HepG2 (cell line): ENCODE results near the gene TSC22D1. TPM values are rescaled to one million over a fixed set of nuclear protein-coding genes. Genes with fewer than 3 reads are reported as not detected.
A peak's percentile ranks its signal among the peaks of the same experiment; 100 is the strongest.

Source experiments
- ATAC-seq: fragments of 200-7000 bp; cut with Tn5 transposase; 3 replicates; pipeline ENCODE4 v1.9.1; 2020; ENCODE audit warnings: mild to moderate bottlenecking, moderate library complexity
- BruUV-seq: library from RNA; stranded (reverse); fragments of 400-500 nt; replicated peaks from 2 replicates; lab custom pipeline; 2021; lab: Mats Ljungman, UMichigan
- CTCF ChIA-PET: fragments of 300-600 bp; formaldehyde crosslinking; extraction: SDS; loops from one replicate; lab custom pipeline; 2021; ENCODE audit warnings: low total read pairs, inconsistent platforms, low intra/inter-chr PET ratio; lab: Yijun Ruan, JAX
- POLR2A ChIA-PET: fragments of 350-600 bp; sonication (Branson Sonifier 250); formaldehyde crosslinking; loops from one replicate; lab custom pipeline; 2020; ENCODE audit warnings: antibody characterized with exemption, inconsistent platforms; lab: Yijun Ruan, JAX
- DNase-seq: peaks from one replicate; pipeline ENCODE4 v3.0.0-alpha.2; 2015; ENCODE audit warnings: low spot score
- FAIRE-seq: peaks from 3 replicates; lab custom pipeline; 2011; peaks lifted over from hg19 to GRCh38; lab: Jason Lieb, UNC
- H2AFZ ChIP-seq: one replicate; pipeline ENCODE4 v1.6.1; 2011; ENCODE audit warnings: low read length, inconsistent platforms
- H3K27ac ChIP-seq: fragments of 300-600 bp; 3 replicates; pipeline ENCODE4 v1.8.0; 2011; ENCODE audit warnings: mixed run types, mild to moderate bottlenecking, mixed read lengths, low read length, inconsistent platforms; ENCODE audit not compliant: insufficient read depth; ENCODE audit errors: extremely low read length
- H3K27me3 ChIP-seq, 2 experiments: fragments of 200-600 bp in 1 of 2; 2 replicates in 1 of 2; 3 replicates in 1 of 2; pipeline versions ENCODE4 v1.6.0 to v1.8.0; 2011; ENCODE audit warnings: low read length in 2 of 2, mild to moderate bottlenecking in 2 of 2, moderate library complexity in 2 of 2, inconsistent platforms in 1 of 2; ENCODE audit not compliant: insufficient read depth in 2 of 2, control insufficient read depth in 1 of 2
- H3K36me3 ChIP-seq, 2 experiments: fragments of 200-600 bp in 1 of 2; replicated peaks in 1 of 2; 2 replicates in 1 of 2; 3 replicates in 1 of 2; pipeline versions ENCODE4 v1.5.1 to v1.8.0; 2011; ENCODE audit warnings: low read length in 2 of 2, inconsistent platforms in 1 of 2; ENCODE audit not compliant: insufficient read depth in 2 of 2, control insufficient read depth in 1 of 2
- H3K4me1 ChIP-seq: 2 replicates; pipeline ENCODE4 v1.5.1; 2012; ENCODE audit warnings: low read length, inconsistent platforms; ENCODE audit not compliant: insufficient read depth
- H3K4me2 ChIP-seq: 2 replicates; pipeline ENCODE4 v1.6.0; 2011; ENCODE audit warnings: low read depth, low read length, inconsistent platforms
- H3K4me3 ChIP-seq, 3 experiments: fragments of 200-600 bp in 1 of 3; sonication (generic), shearing (Covaris generic) in 1 of 3; replicated peaks in 1 of 3; 2 replicates each; pipeline ENCODE4 v1.5.1; 2011 to 2016; ENCODE audit warnings: low read length in 3 of 3, inconsistent platforms in 2 of 3, low read depth in 2 of 3, mild to moderate bottlenecking in 2 of 3, control low read depth in 1 of 3, mixed read lengths in 1 of 3; ENCODE audit not compliant: insufficient read depth in 1 of 3
- H3K79me2 ChIP-seq: one replicate; pipeline ENCODE4 v1.6.1; 2011; ENCODE audit warnings: low read length, inconsistent platforms; ENCODE audit not compliant: insufficient read depth
- H3K9ac ChIP-seq: 2 replicates; pipeline ENCODE4 v1.6.0; 2011; ENCODE audit warnings: mild to moderate bottlenecking, low read depth, low read length, inconsistent platforms; ENCODE audit not compliant: insufficient read depth
- H3K9me3 ChIP-seq: 2 replicates; pipeline ENCODE4 v1.5.1; 2012; ENCODE audit warnings: mild to moderate bottlenecking, low read length
- H4K20me1 ChIP-seq: 2 replicates; pipeline ENCODE4 v1.6.0; 2011; ENCODE audit warnings: inconsistent platforms, mild to moderate bottlenecking, low read length, moderate library complexity; ENCODE audit not compliant: insufficient read depth
- AGO2 ChIP-seq: fragments of 200-400 bp; formaldehyde crosslinking; optimal IDR thresholded peaks from 2 replicates; pipeline ENCODE3; 2017; ENCODE audit warnings: mild to moderate bottlenecking, low read depth, low read length, moderate library complexity
- ASH2L ChIP-seq: fragments of 300-600, 200-600 bp; sonication (generic); IDR thresholded peaks from 2 replicates; pipeline ENCODE4 v1.7.0; 2017; ENCODE audit warnings: low read depth, mild to moderate bottlenecking, moderate library complexity, mixed read lengths, low read length; ENCODE audit not compliant: insufficient read length
- CHD2 ChIP-seq: IDR thresholded peaks from 2 replicates; pipeline ENCODE4 v1.6.1; 2011; ENCODE audit warnings: low read depth, low read length, improper control_type of control experiment
- FOXJ3 ChIP-seq: sonication (generic); formaldehyde crosslinking; IDR thresholded peaks from 2 replicates; pipeline ENCODE4 v1.4.0; 2020; ENCODE audit warnings: missing genetic modification reagents, mild to moderate bottlenecking, borderline replicate concordance
- IRF2 ChIP-seq: IDR thresholded peaks from 2 replicates; pipeline ENCODE4 v1.6.1; 2018; ENCODE audit warnings: missing genetic modification reagents, missing compliant biosample characterization
- KAT2B ChIP-seq: fragments of 150-350 bp; IDR thresholded peaks from 2 replicates; pipeline ENCODE4 v1.6.1; 2014; ENCODE audit warnings: low read depth, low read length, borderline replicate concordance
- RAD51 ChIP-seq: fragments of 450-650 bp; IDR thresholded peaks from 2 replicates; pipeline ENCODE4 v1.6.1; 2016; ENCODE audit warnings: borderline replicate concordance
- RXRA ChIP-seq: sonication (generic); formaldehyde crosslinking; IDR thresholded peaks from 2 replicates; pipeline ENCODE4 v1.5.1; 2020; ENCODE audit warnings: missing genetic modification reagents
- ZNF224 ChIP-seq: sonication (generic); formaldehyde crosslinking; IDR thresholded peaks from 2 replicates; pipeline ENCODE4 v1.5.0; 2020; ENCODE audit warnings: mild to moderate bottlenecking, missing genetic modification reagents
- ZNF253 ChIP-seq: sonication (generic); formaldehyde crosslinking; IDR thresholded peaks from 2 replicates; pipeline ENCODE4 v1.8.0; 2022; ENCODE audit warnings: mild to moderate bottlenecking, missing genetic modification reagents, borderline replicate concordance
- ZNF329 ChIP-seq: sonication (generic); formaldehyde crosslinking; IDR thresholded peaks from 2 replicates; pipeline ENCODE4 v1.9.0; 2021; ENCODE audit warnings: low read depth, mild to moderate bottlenecking, missing genetic modification reagents
- ZNF577 ChIP-seq: sonication (generic); formaldehyde crosslinking; IDR thresholded peaks from 2 replicates; pipeline ENCODE4 v1.4.0; 2020; ENCODE audit warnings: mild to moderate bottlenecking, low read depth, missing genetic modification reagents, borderline replicate concordance
- ZNF7 ChIP-seq: IDR thresholded peaks from 2 replicates; pipeline ENCODE4 v1.6.1; 2016; ENCODE audit warnings: missing biosample characterization, missing genetic modification reagents
- WGBS: methylation state at CpG from one replicate; pipeline ENCODE4 v1.1.6; 2017; ENCODE audit warnings: low lambda C conversion rate; 5-methylcytosine and 5-hydroxymethylcytosine counted together
- in situ Hi-C: cut with HindIII; loops from 2 replicates; pipeline ENCODE4 v1.10.0; 2017; ENCODE audit warnings: low pct_unique_long_range_greater_than_20kb; ENCODE audit not compliant: extremely low pct_ligation_motif_present
- intact Hi-C: fragments of 100-400 bp; cut with micrococcal nuclease; formaldehyde crosslinking; loops from one replicate; pipeline ENCODE4 v1.10.0; 2022; ENCODE audit not compliant: unreplicated experiment
- polyA plus RNA-seq, 8 experiments: library from polyadenylated mRNA; depleted of rRNA in 3 of 8; stranded (reverse) in 7 of 8; unstranded in 1 of 8; fragments of >200 nt; fragmentation: Illumina TruSeq in 4 of 8; extraction: Trizol in 4 of 8; gene quantifications; 2 replicates each; pipeline versions ENCODE4 v1.2.1 to v1.2.3, GENCODE V29; 2011 to 2016; ENCODE audit warnings: low read depth in 4 of 8, missing spikeins in 1 of 8, mixed read lengths in 1 of 8; ENCODE audit not compliant: insufficient read depth in 1 of 8
- total RNA-seq, 5 experiments: library from RNA; depleted of rRNA; stranded (reverse); fragments of >200 nt; fragmentation: Illumina TruSeq; extraction: Trizol; gene quantifications; 2 replicates each; pipeline ENCODE4 v1.2.3, GENCODE V29; 2016; ENCODE audit warnings: low read depth in 1 of 5
- TF ChIP-seq, protein P1 (sequence below): sonication (generic); formaldehyde crosslinking; IDR thresholded peaks from 2 replicates; pipeline ENCODE4 v1.5.0; 2020; ENCODE audit warnings: missing genetic modification reagents, mild to moderate bottlenecking, borderline replicate concordance
- TF ChIP-seq, protein P2 (sequence below): sonication (generic); formaldehyde crosslinking; IDR thresholded peaks from 2 replicates; pipeline ENCODE4 v1.4.0; 2020; ENCODE audit warnings: missing genetic modification reagents, mild to moderate bottlenecking, borderline replicate concordance
- TF ChIP-seq, protein P3 (sequence below): sonication (generic); formaldehyde crosslinking; IDR thresholded peaks from 2 replicates; pipeline ENCODE4 v1.8.0; 2022; ENCODE audit warnings: missing genetic modification reagents, mild to moderate bottlenecking, borderline replicate concordance

Gene TSC22D1
- total and polyA plus RNA-seq, 2 of the 13 experiments (the other 11 are each of a cell fraction or from before 2014, with no cell fraction given) = 18.4 to 35.7 TPM

DNA sequence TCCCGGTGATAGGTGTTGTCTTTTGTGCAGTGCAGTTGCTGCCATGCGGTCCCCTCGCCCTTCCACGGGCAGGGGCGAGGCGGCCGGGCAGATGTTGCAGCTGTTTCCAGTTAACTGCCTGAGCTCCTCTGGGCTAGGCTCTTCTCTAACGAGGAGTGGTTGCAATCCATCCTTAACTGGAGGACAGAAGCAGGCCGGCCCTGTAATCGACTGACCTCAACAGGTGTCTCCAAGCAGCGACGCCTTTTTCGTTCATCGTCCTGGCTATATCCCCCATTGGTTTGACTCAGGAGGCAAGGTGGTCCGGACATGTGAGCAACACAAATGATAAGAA lies 1.9 kb upstream of the TSC22D1 start (continued):
- TF ChIP-seq ZNF7 (CRISPR knock-in tag) (peak; percentile 32; the same call in 1 of the 2 replicates), AGO2 (peak; percentile 4), ZNF253 (CRISPR knock-in tag) (peak; percentile 80; the same call in 1 of the 2 replicates)
- TF ChIP-seq, protein P1, sequence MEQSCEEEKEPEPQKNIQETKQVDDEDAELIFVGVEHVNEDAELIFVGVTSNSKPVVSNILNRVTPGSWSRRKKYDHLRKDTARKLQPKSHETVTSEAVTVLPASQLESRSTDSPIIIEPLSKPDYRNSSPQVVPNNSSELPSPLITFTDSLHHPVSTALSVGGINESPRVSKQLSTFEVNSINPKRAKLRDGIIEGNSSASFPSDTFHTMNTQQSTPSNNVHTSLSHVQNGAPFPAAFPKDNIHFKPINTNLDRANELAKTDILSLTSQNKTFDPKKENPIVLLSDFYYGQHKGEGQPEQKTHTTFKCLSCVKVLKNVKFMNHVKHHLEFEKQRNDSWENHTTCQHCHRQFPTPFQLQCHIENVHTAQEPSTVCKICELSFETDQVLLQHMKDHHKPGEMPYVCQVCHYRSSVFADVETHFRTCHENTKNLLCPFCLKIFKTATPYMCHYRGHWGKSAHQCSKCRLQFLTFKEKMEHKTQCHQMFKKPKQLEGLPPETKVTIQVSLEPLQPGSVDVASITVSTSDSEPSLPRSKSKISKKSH = peak; percentile 34; the same call in 1 of the 2 replicates

DNA sequence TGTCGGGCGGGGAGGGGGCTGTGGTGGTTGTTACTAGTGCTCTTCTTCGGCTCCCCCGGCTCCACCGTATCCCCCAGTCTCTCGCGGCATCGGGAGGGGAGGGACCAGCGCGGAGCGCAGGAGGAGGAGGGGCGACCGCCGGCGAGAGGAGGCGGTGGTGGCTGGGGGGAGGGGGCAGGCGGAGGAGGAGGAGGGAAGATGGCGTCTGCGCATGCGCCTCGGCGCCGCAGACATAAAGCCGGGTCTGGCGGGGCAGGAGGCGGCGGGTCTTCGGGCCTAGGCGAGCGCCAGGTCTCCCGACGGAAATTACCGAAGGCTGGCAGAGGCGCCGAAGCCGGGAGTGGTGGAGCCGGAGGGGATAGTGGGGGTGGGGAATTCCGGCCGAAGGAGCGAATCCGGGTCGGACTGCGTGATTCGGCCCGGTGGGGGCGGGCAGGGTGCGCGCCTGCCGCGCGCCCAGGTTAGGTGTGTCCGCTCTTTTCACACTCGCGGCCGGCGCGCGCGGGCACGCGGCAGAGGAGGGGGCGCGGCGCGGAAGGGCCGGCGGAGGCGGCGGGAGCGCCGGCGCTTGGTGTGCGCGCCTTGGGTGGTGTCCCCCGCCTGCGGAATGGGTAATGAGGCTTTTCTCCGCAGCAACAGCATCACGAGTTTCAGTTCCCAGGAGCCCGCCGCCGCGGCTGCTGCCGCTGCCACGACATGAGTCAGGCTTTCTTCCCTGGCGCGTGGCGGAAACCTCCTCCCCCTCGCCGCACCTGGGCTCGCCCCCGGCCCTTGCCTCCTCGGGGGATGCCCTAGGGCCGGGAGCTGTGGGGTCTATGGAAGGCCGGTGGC lies 1.3 kb upstream of the TSC22D1 start:
- intact Hi-C loops (loop anchor here (1.0 kb wide), 1 partner anchor 94 kb away; no protein-coding TSS in a partner anchor), in situ Hi-C loops (no loop called here)
- FAIRE-seq = no peak
- peak overlapping the region; percentile 34 for H2AFZ ChIP-seq
- POLR2A ChIA-PET = interaction anchor here (0.7 kb wide), 1 partner anchor 22 kb away, joined by 3 read pairs; no protein-coding TSS in a partner anchor
- H3K9ac ChIP-seq = peak overlapping the region; percentile 87
- DNase-seq = peak; percentile 87
- H3K79me2 ChIP-seq = no peaks in the 10 kb centered on the region
- peak overlapping the region; percentile 88 for H3K27ac ChIP-seq
- H4K20me1 ChIP-seq = no peaks in the 10 kb centered on the region
- no peaks in the 10 kb centered on the region; a peak in 1 of 5 replicates for H3K27me3 ChIP-seq
- 0% methylated on average over 7 of the region's 94 CpGs for WGBS
- H3K4me2 ChIP-seq = peak overlapping the region; percentile 94
- CTCF ChIA-PET = no interaction called here
- peak overlapping the region; percentile 90 to 94 (median 91) for H3K4me3 ChIP-seq
- no TSS peak for BruUV-seq
- no peaks in the 10 kb centered on the region for H3K36me3 ChIP-seq
- peaks cover 39% of the 10 kb centered on the region for H3K4me1 ChIP-seq
- peak; percentile 82 for ATAC-seq
- no peaks in the 10 kb centered on the region for H3K9me3 ChIP-seq
- TF ChIP-seq CHD2 = peak; percentile 82
- no peak for TF ChIP-seq FOXJ3 (CRISPR knock-in tag)
- TF ChIP-seq, protein P2, sequence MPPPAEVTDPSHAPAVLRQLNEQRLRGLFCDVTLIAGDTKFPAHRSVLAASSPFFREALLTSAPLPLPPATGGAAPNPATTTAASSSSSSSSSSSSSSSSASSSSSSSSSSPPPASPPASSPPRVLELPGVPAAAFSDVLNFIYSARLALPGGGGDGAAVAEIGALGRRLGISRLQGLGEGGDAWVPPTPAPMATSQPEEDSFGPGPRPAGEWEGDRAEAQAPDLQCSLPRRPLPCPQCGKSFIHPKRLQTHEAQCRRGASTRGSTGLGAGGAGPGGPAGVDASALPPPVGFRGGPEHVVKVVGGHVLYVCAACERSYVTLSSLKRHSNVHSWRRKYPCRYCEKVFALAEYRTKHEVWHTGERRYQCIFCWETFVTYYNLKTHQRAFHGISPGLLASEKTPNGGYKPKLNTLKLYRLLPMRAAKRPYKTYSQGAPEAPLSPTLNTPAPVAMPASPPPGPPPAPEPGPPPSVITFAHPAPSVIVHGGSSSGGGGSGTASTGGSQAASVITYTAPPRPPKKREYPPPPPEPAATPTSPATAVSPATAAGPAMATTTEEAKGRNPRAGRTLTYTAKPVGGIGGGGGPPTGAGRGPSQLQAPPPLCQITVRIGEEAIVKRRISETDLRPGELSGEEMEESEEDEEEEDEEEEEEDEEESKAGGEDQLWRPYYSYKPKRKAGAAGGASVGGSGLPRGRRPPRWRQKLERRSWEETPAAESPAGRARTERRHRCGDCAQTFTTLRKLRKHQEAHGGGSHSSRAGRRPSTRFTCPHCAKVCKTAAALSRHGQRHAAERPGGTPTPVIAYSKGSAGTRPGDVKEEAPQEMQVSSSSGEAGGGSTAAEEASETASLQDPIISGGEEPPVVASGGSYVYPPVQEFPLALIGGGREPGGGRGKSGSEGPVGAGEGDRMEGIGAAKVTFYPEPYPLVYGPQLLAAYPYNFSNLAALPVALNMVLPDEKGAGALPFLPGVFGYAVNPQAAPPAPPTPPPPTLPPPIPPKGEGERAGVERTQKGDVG (CRISPR knock-in tag) = no peak
- 0 out of 2 replicates have a peak, but pooled peaks have one; percentile 72 for TF ChIP-seq ZNF224
- TF ChIP-seq ZNF329 = no peak
- TF ChIP-seq ASH2L = peak; percentile 77
- TF ChIP-seq KAT2B = no peak
- no peak; the same call in 1 of the 2 replicates for TF ChIP-seq RXRA (CRISPR knock-in tag)
- TF ChIP-seq ZNF577 = no peak
- no peak for TF ChIP-seq RAD51
- TF ChIP-seq, protein P3, sequence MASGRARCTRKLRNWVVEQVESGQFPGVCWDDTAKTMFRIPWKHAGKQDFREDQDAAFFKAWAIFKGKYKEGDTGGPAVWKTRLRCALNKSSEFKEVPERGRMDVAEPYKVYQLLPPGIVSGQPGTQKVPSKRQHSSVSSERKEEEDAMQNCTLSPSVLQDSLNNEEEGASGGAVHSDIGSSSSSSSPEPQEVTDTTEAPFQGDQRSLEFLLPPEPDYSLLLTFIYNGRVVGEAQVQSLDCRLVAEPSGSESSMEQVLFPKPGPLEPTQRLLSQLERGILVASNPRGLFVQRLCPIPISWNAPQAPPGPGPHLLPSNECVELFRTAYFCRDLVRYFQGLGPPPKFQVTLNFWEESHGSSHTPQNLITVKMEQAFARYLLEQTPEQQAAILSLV (CRISPR knock-in tag) = peak; percentile 46; the same call in 1 of the 2 replicates
- TF ChIP-seq IRF2 (CRISPR knock-in tag) = no peak
